Epidermal melanocyte (primary cell): ENCODE results near the gene LRRC8C.
"Not testable (repeated sequence)": the region's sequence is repeated elsewhere in the genome, so short reads cannot be mapped to it uniquely, and the experiment has no call there.

Experiments used
- DNase-seq: peaks from one replicate; pipeline ENCODE4 v3.0.0; 2011; ENCODE audit warnings: low spot score; ENCODE audit not compliant: insufficient read length

LRRC8C gene

DNA sequence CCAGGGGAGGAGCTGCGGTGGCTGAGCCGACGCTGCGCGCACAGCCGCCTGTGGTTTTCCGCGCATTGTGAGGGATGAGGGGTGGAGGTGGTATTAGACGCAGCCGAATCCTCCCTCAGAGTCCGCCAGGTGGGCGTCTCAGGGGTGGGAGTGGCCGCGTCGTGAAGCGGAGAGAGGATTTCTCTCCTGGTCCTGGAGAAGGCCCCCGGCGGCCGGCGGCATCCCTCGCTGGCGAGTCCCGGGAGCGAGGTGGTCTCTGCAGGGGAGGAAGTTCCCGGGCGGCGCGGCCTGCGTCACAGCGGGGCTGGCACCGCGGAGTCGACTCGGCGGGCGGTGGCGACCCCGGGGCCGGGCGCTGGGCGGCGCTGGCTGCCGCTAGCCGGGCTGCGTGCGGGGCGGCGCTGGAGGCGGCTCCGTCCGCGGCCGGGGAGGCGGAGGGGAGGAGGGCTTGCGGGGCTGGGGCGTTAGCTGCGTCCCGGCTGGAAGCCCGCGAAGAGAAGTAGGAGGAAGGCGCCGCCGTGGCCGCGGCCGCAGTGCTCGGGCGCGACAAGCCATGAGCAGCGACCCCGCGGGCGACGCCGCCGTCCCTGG lies at the start of gene LRRC8C:
Gene LRRC8C (plus strand): TSS at position 464 of the 591 bp plus-strand sequence. CDS start 53,354 bp downstream, outside the sequence.
- DNase-seq, result peak; percentile 67

GRCh38 chr1:89584211-89584610 lies 48.7 kb upstream of the LRRC8C start:
- no peak for DNase-seq

- DNase-seq, result no peak
Observed at GRCh38 chr1:89584781-89585180, 48.1 kb upstream of the LRRC8C start.

DNA sequence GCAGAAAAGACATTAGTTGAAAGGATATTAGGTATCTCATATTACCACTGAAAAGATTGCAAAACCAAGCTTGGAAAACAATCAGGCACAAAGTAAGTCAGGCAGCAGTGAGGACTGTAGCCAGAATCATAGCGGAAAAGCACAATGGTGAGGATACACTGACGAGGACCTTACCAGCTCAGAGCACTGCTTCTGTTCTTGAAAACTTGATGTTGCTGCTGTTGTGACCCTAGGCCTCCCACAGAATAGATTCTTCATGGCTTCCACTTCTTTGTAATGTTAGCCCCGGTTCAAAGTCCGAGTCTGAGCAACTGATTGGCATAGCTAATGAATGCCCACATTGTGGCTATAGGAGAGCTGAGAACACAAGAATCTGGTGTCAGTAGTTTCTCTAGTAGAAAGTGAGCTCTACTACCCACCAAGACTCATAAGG lies 45.2 kb upstream of the LRRC8C start:
- DNase-seq, result no peak

DNA sequence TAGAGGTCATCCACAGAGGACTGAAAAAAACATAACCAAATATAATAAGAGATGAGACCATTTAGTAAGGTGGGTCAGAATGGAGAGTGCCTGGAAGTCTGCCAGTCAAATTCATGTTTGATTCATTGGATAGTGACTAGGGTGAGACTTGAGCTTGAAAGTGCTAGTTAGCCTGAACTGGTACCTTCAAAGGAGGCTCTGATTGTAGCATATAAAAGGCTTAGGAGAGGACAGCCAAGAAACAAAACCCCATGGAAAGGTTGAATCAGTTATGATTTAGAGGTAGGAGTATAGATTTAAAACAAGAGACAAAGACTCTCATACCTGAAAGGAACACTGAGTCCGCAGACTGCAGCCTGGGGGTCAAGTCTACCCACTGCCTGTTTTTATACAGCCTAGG lies 44.4 kb upstream of the LRRC8C start:
- DNase-seq, result no peak

DNA sequence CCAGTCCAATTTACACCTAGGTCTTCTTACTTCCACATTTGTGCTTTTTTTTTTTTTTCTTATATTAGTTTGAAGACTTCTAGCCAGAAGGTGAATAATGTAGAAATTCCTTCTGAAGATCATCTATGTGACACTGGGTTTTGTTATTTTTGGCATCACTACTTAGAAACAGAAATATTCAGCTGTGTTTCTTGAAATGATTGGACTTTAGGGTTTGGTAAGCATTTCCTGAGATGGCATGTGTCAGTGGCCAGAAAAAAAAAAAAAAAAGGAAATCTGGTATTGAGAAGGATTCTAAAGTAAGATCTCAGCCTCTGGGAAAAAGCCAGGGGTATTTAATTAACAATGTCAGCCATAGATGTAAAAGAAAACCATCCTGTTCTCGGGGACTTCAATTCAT lies 43.4 kb upstream of the LRRC8C start:
- DNase-seq, result no peak

- no peak for DNase-seq
Observed at GRCh38 chr1:89590341-89591080, 42.4 kb upstream of the LRRC8C start.

DNA sequence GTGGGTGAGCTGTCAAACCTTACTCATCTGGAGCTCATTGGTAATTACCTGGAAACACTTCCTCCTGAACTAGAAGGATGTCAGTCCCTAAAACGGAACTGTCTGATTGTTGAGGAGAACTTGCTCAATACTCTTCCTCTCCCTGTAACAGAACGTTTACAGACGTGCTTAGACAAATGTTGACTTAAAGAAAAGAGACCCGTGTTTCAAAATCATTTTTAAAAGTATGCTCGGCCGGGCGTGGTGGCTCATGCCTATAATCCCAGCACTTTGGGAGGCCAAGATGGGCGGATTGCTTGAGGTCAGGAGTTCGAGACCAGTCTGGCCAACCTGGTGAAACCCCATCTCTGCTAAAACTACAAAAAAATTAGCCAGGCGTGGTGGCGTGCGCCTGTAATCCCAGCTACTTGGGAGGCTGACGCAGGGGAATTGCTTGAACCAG lies 40.0 kb upstream of the LRRC8C start:
- not testable (repeated sequence) for DNase-seq

- no peak for DNase-seq
Observed at GRCh38 chr1:89594096-89594740, 38.7 kb upstream of the LRRC8C start.

DNA sequence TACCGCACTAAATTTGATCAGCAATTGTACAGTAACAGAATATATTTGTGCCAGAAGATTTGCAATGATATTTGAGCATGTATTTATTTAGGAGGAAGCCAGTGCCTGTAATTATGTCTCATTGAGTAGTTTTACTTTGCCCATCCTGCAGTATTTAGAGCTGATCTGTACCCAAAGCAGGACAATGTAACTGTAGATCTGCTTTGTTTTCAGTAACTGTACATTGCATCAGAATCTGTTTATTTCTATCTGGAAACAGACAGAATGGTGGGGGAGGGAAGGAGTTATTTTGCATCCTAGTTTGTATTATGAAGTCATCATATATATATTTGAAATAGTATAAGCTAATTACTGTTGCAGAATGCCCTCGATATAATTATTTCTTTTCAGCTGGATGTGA lies 36.2 kb upstream of the LRRC8C start:
- no peak for DNase-seq

DNA sequence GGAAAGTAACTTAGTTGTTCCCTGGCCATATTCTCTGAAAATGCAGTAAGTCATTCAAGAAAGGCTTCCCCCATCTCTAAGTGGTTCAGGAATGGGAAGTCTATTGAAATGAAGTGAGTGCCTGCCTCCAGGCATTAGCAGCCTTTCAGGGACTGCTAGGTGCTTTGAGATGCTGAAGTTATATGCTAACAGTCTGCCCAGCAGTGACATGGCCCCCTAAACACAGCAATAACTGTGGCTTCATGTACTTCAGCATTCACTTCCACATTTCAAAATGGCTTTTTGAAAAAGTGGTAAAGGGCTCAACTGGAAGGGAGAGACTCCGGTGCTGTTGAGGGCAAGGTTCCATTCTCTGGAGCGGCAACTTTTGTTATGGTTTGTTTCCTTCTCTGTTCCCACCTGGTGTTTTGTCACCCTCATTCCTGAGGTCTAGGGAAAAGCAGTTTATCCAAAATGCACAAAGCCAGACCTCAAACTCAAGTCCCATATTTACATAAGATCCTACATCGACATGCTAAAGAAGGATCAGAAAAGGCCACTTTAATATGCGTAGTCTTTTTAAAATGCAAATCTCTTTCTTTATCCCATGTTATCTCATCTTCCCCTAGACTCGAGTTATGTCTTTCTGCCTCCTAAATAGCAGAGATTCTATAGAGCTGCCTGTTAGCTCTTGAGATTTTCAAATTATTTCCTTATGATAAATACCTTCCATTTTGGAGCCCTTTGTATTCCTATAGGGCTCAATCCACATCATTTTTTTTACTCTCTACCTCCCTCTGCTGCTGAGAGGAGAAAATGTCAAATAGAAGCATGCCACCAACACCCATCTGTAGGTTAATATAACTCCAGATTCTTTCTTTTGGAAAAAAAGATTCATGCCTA lies 34.2 kb upstream of the LRRC8C start:
- DNase-seq, result peak; percentile 33

GRCh38 chr1:89599332-89599630 lies 33.6 kb upstream of the LRRC8C start:
- DNase-seq, result no peak

DNA sequence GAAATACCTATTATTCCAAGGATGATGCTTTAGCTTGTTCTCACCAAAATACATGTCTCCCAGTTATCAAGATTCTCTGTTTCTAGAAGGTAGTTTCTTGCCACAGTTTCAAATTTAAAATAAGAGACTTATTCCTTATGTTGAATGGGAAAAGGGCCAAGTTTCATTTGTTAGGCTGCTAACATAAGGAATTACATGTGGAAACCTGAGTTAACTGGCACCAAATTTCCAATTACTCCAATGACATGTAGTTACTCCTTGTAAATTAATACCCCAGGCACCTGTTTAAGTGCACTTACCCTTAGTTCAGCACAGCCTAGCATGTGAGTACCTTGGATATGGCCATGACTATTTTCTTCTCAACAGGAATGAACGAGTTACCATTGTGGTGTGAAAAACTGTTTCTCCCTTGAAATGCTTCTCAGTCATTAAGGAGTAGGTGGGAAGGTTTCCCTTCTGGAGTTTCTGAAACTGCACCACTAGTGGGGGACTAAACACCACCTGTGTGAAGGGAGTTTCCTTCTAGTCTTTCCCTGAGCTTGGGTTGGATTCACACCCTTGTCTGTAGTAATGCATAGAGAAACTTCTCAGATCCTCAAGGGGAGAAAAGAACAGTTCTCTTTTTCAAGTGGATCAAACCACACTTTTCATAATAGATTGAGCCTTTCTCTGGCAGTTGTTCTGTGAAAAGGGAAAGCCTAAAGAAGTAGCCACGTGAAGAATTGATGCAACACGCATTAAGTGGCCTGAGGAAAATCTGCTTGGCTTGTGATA lies 32.3 kb upstream of the LRRC8C start:
- no peak for DNase-seq

GRCh38 chr1:89602871-89603404 lies 30.0 kb upstream of the LRRC8C start:
- DNase-seq, result no peak

- DNase-seq, result peak; percentile 28
Observed at GRCh38 chr1:89603651-89604413, 29.1 kb upstream of the LRRC8C start.

DNA sequence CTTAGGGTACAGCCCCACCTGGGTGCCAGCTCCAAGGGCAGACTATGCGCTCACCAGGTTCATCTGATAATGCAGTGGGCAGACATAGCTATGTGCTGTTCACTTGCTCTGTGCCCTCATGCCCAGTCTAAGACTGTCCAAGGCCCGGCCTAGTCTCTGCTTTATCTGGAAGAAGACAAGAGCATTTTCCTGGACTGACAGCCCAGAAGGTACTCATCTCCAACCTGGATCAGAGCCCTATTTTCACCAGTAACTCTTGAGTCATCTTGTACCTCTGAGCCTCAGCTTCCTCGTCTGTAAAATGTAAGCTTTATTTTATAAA lies 28.5 kb upstream of the LRRC8C start:
- no peak for DNase-seq

DNA sequence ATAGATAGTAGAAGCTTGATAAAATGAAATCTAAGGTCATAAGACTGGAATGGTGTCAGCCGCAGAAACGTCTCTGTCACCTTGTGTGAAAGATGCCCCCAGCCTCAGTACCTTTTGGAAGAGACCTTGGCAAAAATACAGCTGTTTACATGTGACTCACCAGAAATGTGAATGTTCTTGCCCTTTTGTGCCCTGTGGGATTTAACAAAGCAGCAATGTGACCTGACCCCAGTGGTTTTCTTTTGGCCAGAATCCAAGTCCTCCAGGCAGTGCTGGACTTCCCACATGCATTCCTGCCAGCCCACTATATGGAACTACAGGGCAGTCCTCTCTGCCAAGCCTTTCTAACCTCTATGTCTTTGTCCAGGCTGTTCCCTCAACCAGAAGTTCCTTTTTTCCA lies 27.2 kb upstream of the LRRC8C start:
- peak; percentile 71 for DNase-seq

DNA sequence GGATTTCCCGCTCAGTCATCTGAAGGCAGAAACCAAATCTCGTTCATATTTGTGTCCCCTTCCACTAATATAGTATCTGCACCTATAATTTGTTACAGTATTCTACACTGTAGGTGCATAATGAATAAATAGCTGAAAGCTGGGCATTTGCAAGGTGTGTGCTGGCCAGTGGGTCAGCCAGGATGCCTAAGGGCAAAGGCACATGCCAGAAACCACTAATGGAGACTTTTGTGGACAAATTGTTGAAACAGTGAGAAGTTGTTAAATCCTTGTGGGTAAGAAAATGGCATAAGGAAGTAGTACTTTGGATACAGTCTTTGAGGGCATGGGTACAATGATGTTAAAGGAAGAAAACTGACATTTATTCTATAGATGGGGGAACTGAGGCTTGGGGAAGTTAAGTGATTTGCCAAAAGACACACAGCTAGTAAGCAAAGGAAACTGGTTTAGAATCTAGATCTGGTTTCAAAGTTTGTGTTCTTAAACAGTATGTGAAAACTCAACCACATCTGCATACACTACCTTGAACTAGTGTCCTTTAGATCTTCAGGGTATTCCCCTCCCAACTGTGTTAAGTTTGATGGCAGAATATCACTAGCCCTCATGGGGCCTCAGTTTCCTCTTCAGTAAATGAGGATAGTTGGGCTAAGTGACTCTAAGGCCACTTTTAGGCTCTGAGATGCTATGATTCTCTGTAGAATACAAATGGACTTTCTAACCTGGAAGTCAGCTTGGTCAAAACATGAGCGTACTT lies 26.5 kb upstream of the LRRC8C start:
- DNase-seq, result no peak

DNA sequence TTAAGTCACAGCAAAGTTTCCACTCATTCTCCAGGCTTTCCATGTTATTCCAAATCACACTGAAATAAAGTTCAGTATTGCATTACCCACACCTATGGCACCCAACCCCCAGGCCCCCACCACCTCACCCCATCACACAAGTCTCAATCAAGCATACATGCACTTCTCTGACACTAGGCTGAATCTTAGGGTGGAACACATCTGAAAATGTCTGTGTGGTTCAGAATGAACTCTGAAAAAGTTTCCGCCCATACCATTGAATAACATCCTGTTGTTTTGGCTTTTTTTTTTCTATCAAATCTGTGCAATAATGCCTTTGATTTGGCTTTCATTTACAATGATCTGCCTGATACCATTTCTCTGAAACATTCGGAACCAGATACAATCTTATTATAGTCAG lies 25.8 kb upstream of the LRRC8C start:
- no peak for DNase-seq
